B cell (primary cell): ENCODE data around the gene PHLPP1. TPM values are rescaled to one million over a fixed set of nuclear protein-coding genes. Genes with fewer than 3 reads are reported as not detected.

Experiments used
- ATAC-seq: fragments of 200-7000 bp; cut with Tn5 transposase; one replicate; pipeline ENCODE4 v1.10.0; 2021; ENCODE audit warnings: low read depth, mild to moderate bottlenecking, moderate number of reproducible peaks, moderate library complexity
- CTCF ChIA-PET: fragments of 350-600 bp; sonication (Branson Sonifier 250); formaldehyde crosslinking; loops from one replicate; lab custom pipeline; 2021; ENCODE audit warnings: antibody characterized with exemption, inconsistent platforms; lab: Charles Lee
- POLR2A ChIA-PET: fragments of 350-600 bp; sonication (Branson Sonifier 250); formaldehyde crosslinking; loops from one replicate; lab custom pipeline; 2021; ENCODE audit warnings: antibody characterized with exemption; lab: Charles Lee
- DNase-seq: peaks from one replicate; pipeline ENCODE4 v3.0.0; 2013
- H2AFZ ChIP-seq: 2 replicates; pipeline ENCODE4 v1.6.1; 2012; ENCODE audit warnings: mild to moderate bottlenecking, low read depth, low read length; ENCODE audit not compliant: insufficient read depth, poor library complexity, severe bottlenecking
- H3K27ac ChIP-seq, 2 donors: 1 replicate in 1 of 2; 2 replicates in 1 of 2; pipeline ENCODE4 v1.5.1; 2012 to 2013; ENCODE audit warnings: low read length in 2 of 2, mild to moderate bottlenecking in 2 of 2, moderate library complexity in 1 of 2
- H3K27me3 ChIP-seq, 4 experiments: fragments of 200-600 bp in 1 of 4; sonication (generic) in 1 of 4; replicated peaks in 1 of 4; 1 replicate in 2 of 4; 2 replicates in 2 of 4; pipeline versions ENCODE4 v1.6.1 to v1.7.0; 2013 to 2016; ENCODE audit warnings: low read length in 3 of 4, mild to moderate bottlenecking in 2 of 4, mixed read lengths in 1 of 4, moderate library complexity in 1 of 4; ENCODE audit not compliant: insufficient read depth in 4 of 4, control insufficient read depth in 3 of 4; ENCODE audit errors: control extremely low read depth in 1 of 4
- H3K36me3 ChIP-seq, 2 experiments: replicated peaks in 1 of 2; 1 replicate in 1 of 2; 2 replicates in 1 of 2; pipeline versions ENCODE4 v1.6.1 to v1.7.1; 2013; ENCODE audit warnings: low read length in 1 of 2; ENCODE audit not compliant: insufficient read depth in 2 of 2, control insufficient read depth in 1 of 2; ENCODE audit errors: control extremely low read depth in 1 of 2, extremely low read depth in 1 of 2
- H3K4me1 ChIP-seq, 2 donors: fragments of 200-600 bp in 1 of 2; sonication (generic) in 1 of 2; 1 replicate in 1 of 2; 2 replicates in 1 of 2; pipeline versions ENCODE4 v1.5.1 to v1.6.1; 2013 to 2017; ENCODE audit warnings: low read length in 2 of 2; ENCODE audit not compliant: control insufficient read depth in 2 of 2, insufficient read depth in 2 of 2
- H3K4me2 ChIP-seq: replicated peaks from 2 replicates; pipeline ENCODE3; 2012; ENCODE audit warnings: mild to moderate bottlenecking, low read depth, low read length; ENCODE audit not compliant: poor library complexity, severe bottlenecking
- H3K4me3 ChIP-seq, 5 experiments: fragments of 200-600 bp in 1 of 5; sonication (generic) in 1 of 5; 1 replicate in 3 of 5; 2 replicates in 2 of 5; pipeline versions ENCODE4 v1.5.1 to v1.7.0; 2011 to 2016; ENCODE audit warnings: low read length in 4 of 5, mild to moderate bottlenecking in 4 of 5, low read depth in 2 of 5, control low read depth in 1 of 5, moderate library complexity in 1 of 5; ENCODE audit not compliant: insufficient read depth in 1 of 5; ENCODE audit errors: control extremely low read depth in 1 of 5, extremely low read depth in 1 of 5
- H3K79me2 ChIP-seq: fragments of 200-600 bp; sonication (generic); one replicate; pipeline ENCODE4 v1.6.0; 2016; ENCODE audit warnings: low read length; ENCODE audit not compliant: control insufficient read depth, insufficient read depth
- H3K9ac ChIP-seq: fragments of 200-600 bp; sonication (generic); 2 replicates; pipeline ENCODE4 v1.6.1; 2017; ENCODE audit warnings: mild to moderate bottlenecking, low read length, moderate library complexity
- H3K9me3 ChIP-seq, 3 donors: one replicate each; pipeline versions ENCODE4 v1.6.1 to v1.7.1; 2013; ENCODE audit warnings: low read length in 2 of 3; ENCODE audit not compliant: control insufficient read depth in 2 of 3, insufficient read depth in 1 of 3; ENCODE audit errors: control extremely low read depth in 1 of 3
- H4K20me1 ChIP-seq: 2 replicates; pipeline ENCODE4 v1.6.0; 2012; ENCODE audit warnings: mild to moderate bottlenecking, low read length; ENCODE audit not compliant: insufficient read depth, control insufficient read depth, poor library complexity, severe bottlenecking
- H3K27ac Mint-ChIP-seq: one replicate; pipeline ENCODE4 v1.8.0; 2021; ENCODE audit warnings: mixed read lengths
- H3K27me3 Mint-ChIP-seq: one replicate; pipeline ENCODE4 v1.8.0; 2021; ENCODE audit warnings: mixed read lengths
- H3K4me1 Mint-ChIP-seq: one replicate; pipeline ENCODE4 v1.8.0; 2021; ENCODE audit warnings: mixed read lengths
- H3K4me3 Mint-ChIP-seq: one replicate; pipeline ENCODE4 v1.8.0; 2021; ENCODE audit warnings: mixed read lengths
- H3K9me3 Mint-ChIP-seq: one replicate; pipeline ENCODE4 v1.8.0; 2022; ENCODE audit warnings: mixed read lengths; ENCODE audit not compliant: insufficient read depth
- EZH2 ChIP-seq: IDR thresholded peaks from 2 replicates; pipeline ENCODE4 v1.6.1; 2012; ENCODE audit warnings: borderline replicate concordance, low read depth, mild to moderate bottlenecking, moderate library complexity, low read length; ENCODE audit not compliant: insufficient read depth, poor library complexity, severe bottlenecking
- WGBS: methylation state at CpG from one replicate; pipeline ENCODE4 v1.1.5; 2013; ENCODE audit warnings: missing lambda C conversion rate; ENCODE audit not compliant: insufficient coverage; 5-methylcytosine and 5-hydroxymethylcytosine counted together
- intact Hi-C: fragments of 100-400 bp; cut with micrococcal nuclease; formaldehyde crosslinking; loops from one replicate; pipeline ENCODE4 v1.10.0; 2022
- polyA plus RNA-seq: library from polyadenylated mRNA; depleted of rRNA; stranded (reverse); fragments of >200 nt; gene quantifications from 2 replicates; pipeline ENCODE4 v1.2.3, GENCODE V29; 2012
- total RNA-seq, 2 donors: library from RNA; stranded (reverse); fragments of 120-200 nt in 1 of 2; gene quantifications; 1 replicate in 1 of 2; 2 replicates in 1 of 2; pipeline versions ENCODE4 v1.2.3 to v1.2.4, GENCODE V29; 2013 to 2022
- TF ChIP-seq, protein P1 (sequence below): fragments of 200-600 bp; IDR thresholded peaks from one replicate; pipeline ENCODE4 v1.8.0; 2022; ENCODE audit warnings: antibody characterized with exemption, mild to moderate bottlenecking

Gene PHLPP1
- total and polyA plus RNA-seq, 2 donors (not counting 1 experiment from before 2014, with no cell fraction given): 3.0 to 20.7 TPM

DNA sequence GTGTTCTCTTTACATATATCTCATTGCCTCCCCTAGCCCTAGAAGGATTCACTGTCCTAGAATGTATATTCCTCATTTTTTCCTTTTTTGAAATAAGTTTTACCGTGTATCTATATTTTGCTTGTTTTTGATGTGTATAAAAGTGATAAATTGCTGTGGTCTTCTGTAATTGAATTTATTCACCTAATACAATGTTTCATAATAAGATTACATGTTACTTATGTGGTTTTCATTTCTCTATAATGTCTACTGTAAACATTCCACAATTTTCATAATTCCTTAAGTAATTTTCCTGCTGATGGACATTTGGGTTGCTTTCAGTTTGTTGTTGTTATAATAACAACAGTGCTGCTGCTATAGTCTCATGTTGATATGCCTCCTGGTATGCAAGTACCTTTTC lies 118.2 kb downstream of the PHLPP1 start:
- Histone ChIP-seq H3K4me1 (peaks cover 1 to 11% of the 10 kb centered on the region in 2 donors), H4K20me1 (no peaks in the 10 kb centered on the region), H3K4me3 (no peak overlapping the region), H3K9ac (no peak overlapping the region), H2AFZ (no peak overlapping the region), H3K36me3 (no peaks in the 10 kb centered on the region), H3K27me3 (no peaks in the 10 kb centered on the region), H3K79me2 (peaks cover 7% of the 10 kb centered on the region), H3K9me3 (no peaks in the 10 kb centered on the region), H3K4me2 (no peak overlapping the region), H3K27ac (no peak overlapping the region)
- WGBS: no CpG with 5 or more reads among the region's 1 CpG
- ATAC-seq (no peak), DNase-seq (no peak)
- POLR2A ChIA-PET: no interaction called here
- H3K27me3 Mint-ChIP-seq: no peaks in the 10 kb centered on the region
- no peak overlapping the region for H3K4me3 Mint-ChIP-seq
- CTCF ChIA-PET: no interaction called here
- intact Hi-C loops: no loop called here
- H3K27ac Mint-ChIP-seq: no peak overlapping the region
- no peaks in the 10 kb centered on the region for H3K9me3 Mint-ChIP-seq
- H3K4me1 Mint-ChIP-seq: peaks cover 26% of the 10 kb centered on the region
- no peak for TF ChIP-seq EZH2
- TF ChIP-seq, protein P1, sequence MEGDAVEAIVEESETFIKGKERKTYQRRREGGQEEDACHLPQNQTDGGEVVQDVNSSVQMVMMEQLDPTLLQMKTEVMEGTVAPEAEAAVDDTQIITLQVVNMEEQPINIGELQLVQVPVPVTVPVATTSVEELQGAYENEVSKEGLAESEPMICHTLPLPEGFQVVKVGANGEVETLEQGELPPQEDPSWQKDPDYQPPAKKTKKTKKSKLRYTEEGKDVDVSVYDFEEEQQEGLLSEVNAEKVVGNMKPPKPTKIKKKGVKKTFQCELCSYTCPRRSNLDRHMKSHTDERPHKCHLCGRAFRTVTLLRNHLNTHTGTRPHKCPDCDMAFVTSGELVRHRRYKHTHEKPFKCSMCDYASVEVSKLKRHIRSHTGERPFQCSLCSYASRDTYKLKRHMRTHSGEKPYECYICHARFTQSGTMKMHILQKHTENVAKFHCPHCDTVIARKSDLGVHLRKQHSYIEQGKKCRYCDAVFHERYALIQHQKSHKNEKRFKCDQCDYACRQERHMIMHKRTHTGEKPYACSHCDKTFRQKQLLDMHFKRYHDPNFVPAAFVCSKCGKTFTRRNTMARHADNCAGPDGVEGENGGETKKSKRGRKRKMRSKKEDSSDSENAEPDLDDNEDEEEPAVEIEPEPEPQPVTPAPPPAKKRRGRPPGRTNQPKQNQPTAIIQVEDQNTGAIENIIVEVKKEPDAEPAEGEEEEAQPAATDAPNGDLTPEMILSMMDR: no peak

DNA sequence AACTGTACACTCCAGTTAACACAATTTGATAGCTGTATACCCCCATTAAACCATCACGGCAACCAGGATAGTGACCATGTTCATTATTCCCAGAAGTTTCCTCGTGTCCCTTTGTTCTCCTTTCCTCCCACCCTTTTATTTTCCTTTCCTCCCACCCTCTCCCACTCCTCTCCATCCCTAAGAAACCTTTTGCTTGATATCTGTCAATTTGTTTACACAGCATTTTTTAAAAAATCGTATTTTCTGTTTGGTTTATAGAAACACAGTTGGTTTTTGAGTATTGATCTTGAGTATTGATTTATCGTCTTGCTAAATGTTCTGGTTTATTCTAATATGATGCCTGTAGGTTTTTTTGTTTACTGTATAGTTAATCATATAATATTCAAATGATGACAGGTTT lies 119.4 kb downstream of the PHLPP1 start:
- no peaks in the 10 kb centered on the region for H3K9me3 Mint-ChIP-seq
- H3K36me3 ChIP-seq: no peaks in the 10 kb centered on the region
- POLR2A ChIA-PET: interaction anchor here (0.6 kb wide), 1 partner anchor 11 kb away, joined by 14 read pairs; no protein-coding TSS in a partner anchor
- H3K4me3 Mint-ChIP-seq: no peak overlapping the region
- TF ChIP-seq, protein P1: no peak
- no peak for TF ChIP-seq EZH2
- H3K9ac ChIP-seq: no peak overlapping the region
- H3K4me1 ChIP-seq: peaks cover 5 to 17% of the 10 kb centered on the region in 2 donors
- no peak overlapping the region for H3K27ac ChIP-seq
- WGBS: 85% methylated on average over 2 of the region's 4 CpGs
- H3K4me3 ChIP-seq: no peak overlapping the region
- CTCF ChIA-PET: no interaction called here
- H3K27ac Mint-ChIP-seq: no peak overlapping the region
- intact Hi-C loops: no loop called here
- H4K20me1 ChIP-seq: no peaks in the 10 kb centered on the region
- peaks cover 32% of the 10 kb centered on the region for H3K4me1 Mint-ChIP-seq
- no peak overlapping the region for H2AFZ ChIP-seq
- ATAC-seq (no peak), DNase-seq (no peak)
- no peak overlapping the region for H3K4me2 ChIP-seq
- peaks cover 7% of the 10 kb centered on the region for H3K79me2 ChIP-seq
- no peaks in the 10 kb centered on the region for H3K27me3 Mint-ChIP-seq
- no peaks in the 10 kb centered on the region for H3K27me3 ChIP-seq
- no peaks in the 10 kb centered on the region for H3K9me3 ChIP-seq
